ENCODE results near the gene CABS1. TPM values are rescaled to one million over a fixed set of nuclear protein-coding genes. Genes with fewer than 3 reads are reported as not detected.

The CABS1 gene
- total RNA-seq = not detected

DNA sequence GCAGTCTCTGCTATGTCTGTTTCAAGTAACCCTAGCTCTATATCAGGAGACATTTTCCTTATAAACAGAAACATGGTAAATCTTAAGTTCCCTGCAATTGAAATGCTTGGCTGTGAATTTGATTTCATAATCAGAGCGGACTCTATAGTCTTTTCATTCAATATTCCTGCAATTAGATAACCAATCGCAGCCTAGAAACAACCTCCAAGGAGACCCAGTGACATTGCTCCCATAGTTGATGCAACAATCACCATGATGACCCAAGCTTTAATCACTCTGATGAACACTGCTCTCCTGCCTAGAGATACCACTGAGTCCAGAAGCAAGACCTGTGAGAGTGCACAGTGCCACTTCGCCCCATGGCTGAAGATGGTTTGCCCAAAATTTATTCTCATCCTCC is at the start of gene CABS1:
Gene CABS1, plus strand, starts transcription at position 301 of the 400 bp plus-strand sequence. Its CDS starts 59 bp downstream, at position 360.
- TF ChIP-seq, protein P1, sequence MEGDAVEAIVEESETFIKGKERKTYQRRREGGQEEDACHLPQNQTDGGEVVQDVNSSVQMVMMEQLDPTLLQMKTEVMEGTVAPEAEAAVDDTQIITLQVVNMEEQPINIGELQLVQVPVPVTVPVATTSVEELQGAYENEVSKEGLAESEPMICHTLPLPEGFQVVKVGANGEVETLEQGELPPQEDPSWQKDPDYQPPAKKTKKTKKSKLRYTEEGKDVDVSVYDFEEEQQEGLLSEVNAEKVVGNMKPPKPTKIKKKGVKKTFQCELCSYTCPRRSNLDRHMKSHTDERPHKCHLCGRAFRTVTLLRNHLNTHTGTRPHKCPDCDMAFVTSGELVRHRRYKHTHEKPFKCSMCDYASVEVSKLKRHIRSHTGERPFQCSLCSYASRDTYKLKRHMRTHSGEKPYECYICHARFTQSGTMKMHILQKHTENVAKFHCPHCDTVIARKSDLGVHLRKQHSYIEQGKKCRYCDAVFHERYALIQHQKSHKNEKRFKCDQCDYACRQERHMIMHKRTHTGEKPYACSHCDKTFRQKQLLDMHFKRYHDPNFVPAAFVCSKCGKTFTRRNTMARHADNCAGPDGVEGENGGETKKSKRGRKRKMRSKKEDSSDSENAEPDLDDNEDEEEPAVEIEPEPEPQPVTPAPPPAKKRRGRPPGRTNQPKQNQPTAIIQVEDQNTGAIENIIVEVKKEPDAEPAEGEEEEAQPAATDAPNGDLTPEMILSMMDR (IDR thresholded peaks at IDR 0.05) = no peak
- TF ChIP-seq POLR2A (IDR thresholded peaks at IDR 0.05) = no peak
- no peak for DNase-seq
- H3K27ac ChIP-seq = no peak within 1 kb of the TSS
- no peaks in the 10 kb centered on the region for H3K9me3 ChIP-seq
- H3K4me1 ChIP-seq = no peaks in the 10 kb centered on the region
- no peak within 1 kb of the TSS for H3K4me3 ChIP-seq
- no peaks in the 10 kb centered on the region for H3K36me3 ChIP-seq
- H3K27me3 ChIP-seq = no peaks in the 10 kb centered on the region

DNA sequence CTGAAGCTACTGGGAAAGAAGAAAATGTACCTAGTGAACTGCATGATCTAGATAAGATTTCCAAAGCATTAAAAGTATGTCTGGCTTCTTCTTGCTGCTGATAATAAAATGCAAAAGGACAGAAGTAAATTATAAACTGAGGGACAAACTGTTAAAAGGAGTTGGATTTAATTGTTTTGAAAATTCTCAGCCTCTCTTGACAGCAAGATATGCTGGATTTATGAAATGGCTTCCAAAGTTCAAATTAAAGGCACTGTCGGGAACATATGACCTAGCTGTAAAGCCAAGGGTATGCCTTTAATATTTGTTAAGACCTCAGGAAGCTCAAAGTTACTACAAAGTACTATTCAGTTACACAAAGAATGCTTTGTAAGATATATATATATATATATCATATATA is 46.1 kb upstream of the CABS1 start:
- TF ChIP-seq POLR2A (IDR thresholded peaks at IDR 0.05) = no peak
- TF ChIP-seq, protein P1 (IDR thresholded peaks at IDR 0.05) = no peak
- no peak overlapping the region for H3K27ac ChIP-seq
- no peaks in the 10 kb centered on the region for H3K36me3 ChIP-seq
- no peaks in the 10 kb centered on the region for H3K9me3 ChIP-seq
- H3K4me3 ChIP-seq = no peak overlapping the region
- no peaks in the 10 kb centered on the region for H3K4me1 ChIP-seq
- H3K27me3 ChIP-seq = no peaks in the 10 kb centered on the region
- DNase-seq = no peak

- H3K36me3 ChIP-seq = no peaks in the 10 kb centered on the region
- H3K4me3 ChIP-seq = no peak overlapping the region
- no peaks in the 10 kb centered on the region for H3K4me1 ChIP-seq
- H3K27ac ChIP-seq = no peak overlapping the region
- TF ChIP-seq, protein P1 (IDR thresholded peaks at IDR 0.05) = no peak
- TF ChIP-seq POLR2A (IDR thresholded peaks at IDR 0.05) = no peak
- no peaks in the 10 kb centered on the region for H3K27me3 ChIP-seq
- DNase-seq = no peak
- no peaks in the 10 kb centered on the region for H3K9me3 ChIP-seq
Observed at GRCh38 chr4:70291341-70291740, 43.4 kb upstream of the CABS1 start.

GRCh38 chr4:70297576-70297975 is 37.2 kb upstream of the CABS1 start:
- no peak overlapping the region for H3K27ac ChIP-seq
- TF ChIP-seq POLR2A (IDR thresholded peaks at IDR 0.05) = no peak
- TF ChIP-seq, protein P1 (IDR thresholded peaks at IDR 0.05) = no peak
- no peak for DNase-seq

GRCh38 chr4:70298051-70298450 is 36.7 kb upstream of the CABS1 start:
- Histone ChIP-seq H3K9me3 (no peaks in the 10 kb centered on the region), H3K4me3 (no peak overlapping the region), H3K27ac (no peak overlapping the region), H3K27me3 (no peaks in the 10 kb centered on the region), H3K36me3 (no peaks in the 10 kb centered on the region), H3K4me1 (no peaks in the 10 kb centered on the region)
- no peak for DNase-seq
- no peak for TF ChIP-seq POLR2A (IDR thresholded peaks at IDR 0.05)
- TF ChIP-seq, protein P1 (IDR thresholded peaks at IDR 0.05) = no peak

More at GRCh38 chr4:70297576-70297975, 37.2 kb upstream of the CABS1 start:
- no peaks in the 10 kb centered on the region for H3K4me1 ChIP-seq
- no peaks in the 10 kb centered on the region for H3K9me3 ChIP-seq
- no peaks in the 10 kb centered on the region for H3K36me3 ChIP-seq
- no peak overlapping the region for H3K4me3 ChIP-seq
- no peaks in the 10 kb centered on the region for H3K27me3 ChIP-seq

DNA sequence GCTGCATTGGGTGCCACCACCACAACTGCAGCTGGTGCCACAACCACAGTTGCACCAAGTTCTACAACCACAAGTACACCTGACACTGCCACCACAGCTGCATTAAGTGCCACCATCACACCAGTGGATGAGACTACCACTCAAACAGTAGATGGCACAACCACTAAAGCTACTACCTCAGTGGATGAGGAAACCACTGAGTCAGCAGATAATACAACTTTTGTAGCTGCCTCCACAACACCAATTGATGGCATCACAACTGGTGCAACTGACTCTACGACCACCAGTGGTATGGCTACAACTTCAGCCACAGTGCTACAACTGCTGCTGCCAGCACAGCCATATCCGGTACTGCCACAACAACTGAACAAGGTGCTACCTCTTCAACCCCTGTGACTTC is 35.1 kb upstream of the CABS1 start:
- DNase-seq = no peak
- Histone ChIP-seq H3K4me3 (no peak overlapping the region), H3K4me1 (no peaks in the 10 kb centered on the region), H3K9me3 (no peaks in the 10 kb centered on the region), H3K36me3 (no peaks in the 10 kb centered on the region), H3K27me3 (no peaks in the 10 kb centered on the region), H3K27ac (no peak overlapping the region)
- TF ChIP-seq POLR2A (IDR thresholded peaks at IDR 0.05) = no peak
- TF ChIP-seq, protein P1 (IDR thresholded peaks at IDR 0.05) = no peak

Measured in Peyer's patch (tissue), 4 donors.